Heart left ventricle (tissue), 13 donors: ENCODE measurements around the gene SERPING1.

ENCODE experiments used
- POLR2A ChIP-seq, 2 donors: fragments of 450-650 bp; IDR thresholded peaks; one replicate each; pipeline ENCODE4 v1.6.1; 2017; ENCODE audit warnings: antibody characterized with exemption in 2 of 2, mild to moderate bottlenecking in 2 of 2, moderate library complexity in 2 of 2
- TF ChIP-seq, protein P1 (sequence below), 12 donors: fragments of 200-600 bp; sonication (generic) in 4 of 12; IDR thresholded peaks; one replicate each; pipeline versions ENCODE4 v1.5.0 to v1.8.0; 2018 to 2022; ENCODE audit warnings: antibody characterized with exemption in 12 of 12, mild to moderate bottlenecking in 5 of 12
- donor health status: ischemic (EF 13 %, LVEDD 7.1; RV severe dilation, severe dysfunction).
- donor health status: DM: no; HTN: yes; CAD: no.
- donor health status: DM: no; HTN: no; CAD: no.
- donor health status: ischemic (EF 25% LVEDD 6.9; RV normal size, moderate dysfunction).
- donor health status: ischemic (EF 25% LVEDD 5.7; RV mildly dilated, moderate dysfunction).
- donor health status: ischemic (EF 35%, LVEDD 5.7; RV mildly dilated, moderate dysfunction).
- donor health status: nonischemic (EF 11% LVEDD 7.7; RV severe dilation, severe dysfunction).
- donor health status: DM: yes; HTN: yes; CAD: no.
- donor health status: PGD.
- donor health status: ischemic (EF 29% LVEDD 5.4; RV normal size, mild dysfunction).
- donor health status: nonischemic (EF 23%, LVEDD 6.1; RV moderate dilation, normal function).

GRCh38 chr11:57644748-57645688 is 47.5 kb downstream of the SERPING1 start:
- TF ChIP-seq, protein P1, sequence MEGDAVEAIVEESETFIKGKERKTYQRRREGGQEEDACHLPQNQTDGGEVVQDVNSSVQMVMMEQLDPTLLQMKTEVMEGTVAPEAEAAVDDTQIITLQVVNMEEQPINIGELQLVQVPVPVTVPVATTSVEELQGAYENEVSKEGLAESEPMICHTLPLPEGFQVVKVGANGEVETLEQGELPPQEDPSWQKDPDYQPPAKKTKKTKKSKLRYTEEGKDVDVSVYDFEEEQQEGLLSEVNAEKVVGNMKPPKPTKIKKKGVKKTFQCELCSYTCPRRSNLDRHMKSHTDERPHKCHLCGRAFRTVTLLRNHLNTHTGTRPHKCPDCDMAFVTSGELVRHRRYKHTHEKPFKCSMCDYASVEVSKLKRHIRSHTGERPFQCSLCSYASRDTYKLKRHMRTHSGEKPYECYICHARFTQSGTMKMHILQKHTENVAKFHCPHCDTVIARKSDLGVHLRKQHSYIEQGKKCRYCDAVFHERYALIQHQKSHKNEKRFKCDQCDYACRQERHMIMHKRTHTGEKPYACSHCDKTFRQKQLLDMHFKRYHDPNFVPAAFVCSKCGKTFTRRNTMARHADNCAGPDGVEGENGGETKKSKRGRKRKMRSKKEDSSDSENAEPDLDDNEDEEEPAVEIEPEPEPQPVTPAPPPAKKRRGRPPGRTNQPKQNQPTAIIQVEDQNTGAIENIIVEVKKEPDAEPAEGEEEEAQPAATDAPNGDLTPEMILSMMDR (IDR thresholded peaks at IDR 0.05) = peak; percentile 77 to 91 (median 86)
- TF ChIP-seq POLR2A (IDR thresholded peaks at IDR 0.05) = no peak
